ENCODE measurements around the gene GUCY2D.

GRCh38 chr17:8046306-8046928 lies 44.0 kb downstream of the GUCY2D start:
- TF ChIP-seq CTCF (IDR thresholded peaks at IDR 0.05) = no peak
- TF ChIP-seq EP300 (IDR thresholded peaks at IDR 0.05) = no peak
